ENCODE results near the gene SCN8A. TPM values are rescaled to one million over a fixed set of nuclear protein-coding genes. Genes with fewer than 3 reads are reported as not detected.

The SCN8A gene
- total and polyA plus RNA-seq, 9 donors: 0.21 to 2.9 (median 1.5) TPM

GRCh38 chr12:51766067-51766676 lies 175.1 kb downstream of the SCN8A start:
- Histone ChIP-seq H3K4me3 (no peak overlapping the region), H3K36me3 (no peaks in the 10 kb centered on the region), H3K27ac (no peak overlapping the region), H3K27me3 (no peaks in the 10 kb centered on the region), H3K9me3 (no peaks in the 10 kb centered on the region), H3K4me1 (ENCODE audit: insufficient read depth) (no peaks in the 10 kb centered on the region)
- TF ChIP-seq CTCF (IDR thresholded peaks at IDR 0.05) (no peak), POLR2A (IDR thresholded peaks at IDR 0.05) (no peak), EP300 (IDR thresholded peaks at IDR 0.05) (no peak)
- WGBS, 3 donors: 91 to 93% (median 92%) methylated on average over 6 of the region's 6 CpGs
- no peak for DNase-seq
- intact Hi-C loops (cut with DNase I): no loop called here

DNA sequence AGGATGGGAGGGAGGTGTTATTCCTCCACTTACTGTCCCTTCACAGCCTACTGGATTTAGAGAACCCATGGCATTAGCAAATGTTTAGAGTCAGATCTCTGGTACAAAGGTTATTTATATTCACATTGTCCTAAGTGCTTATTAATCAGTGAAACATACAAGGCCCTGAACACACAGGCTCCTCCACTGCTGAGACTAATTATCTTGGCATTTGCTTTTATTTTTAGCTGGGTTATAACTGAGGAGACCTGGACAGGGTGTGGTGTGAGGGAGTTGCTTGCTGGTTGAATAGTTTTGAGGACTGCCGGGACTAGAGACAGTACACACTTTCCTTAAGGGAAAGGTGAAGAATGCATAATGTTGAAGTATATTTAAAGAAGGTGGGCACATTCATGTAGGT lies 180.0 kb downstream of the SCN8A start:
- WGBS, 3 donors: 70 to 77% (median 70%) methylated on average over 1 of the region's 1 CpG
- Histone ChIP-seq H3K4me1 (ENCODE audit: insufficient read depth) (no peaks in the 10 kb centered on the region), H3K27me3 (no peaks in the 10 kb centered on the region), H3K36me3 (no peaks in the 10 kb centered on the region), H3K27ac (no peak overlapping the region), H3K9me3 (no peaks in the 10 kb centered on the region), H3K4me3 (no peak overlapping the region)
- no peak for DNase-seq
- TF ChIP-seq EP300 (IDR thresholded peaks at IDR 0.05): no peak
- no peak for TF ChIP-seq CTCF (IDR thresholded peaks at IDR 0.05)
- TF ChIP-seq POLR2A (IDR thresholded peaks at IDR 0.05): no peak
- intact Hi-C loops (cut with DNase I): no loop called here

GRCh38 chr12:51773145-51773869 lies 182.3 kb downstream of the SCN8A start:
- Histone ChIP-seq H3K4me1 (ENCODE audit: insufficient read depth) (no peaks in the 10 kb centered on the region), H3K27me3 (no peaks in the 10 kb centered on the region), H3K36me3 (no peaks in the 10 kb centered on the region), H3K4me3 (no peak overlapping the region), H3K27ac (no peak overlapping the region), H3K9me3 (no peaks in the 10 kb centered on the region)
- DNase-seq: no peak
- WGBS, 3 donors: 90 to 97% (median 94%) methylated on average over 2 of the region's 2 CpGs
- TF ChIP-seq POLR2A (IDR thresholded peaks at IDR 0.05): no peak
- TF ChIP-seq EP300 (IDR thresholded peaks at IDR 0.05): no peak
- no peak for TF ChIP-seq CTCF (IDR thresholded peaks at IDR 0.05)
- intact Hi-C loops (cut with DNase I): no loop called here

DNA sequence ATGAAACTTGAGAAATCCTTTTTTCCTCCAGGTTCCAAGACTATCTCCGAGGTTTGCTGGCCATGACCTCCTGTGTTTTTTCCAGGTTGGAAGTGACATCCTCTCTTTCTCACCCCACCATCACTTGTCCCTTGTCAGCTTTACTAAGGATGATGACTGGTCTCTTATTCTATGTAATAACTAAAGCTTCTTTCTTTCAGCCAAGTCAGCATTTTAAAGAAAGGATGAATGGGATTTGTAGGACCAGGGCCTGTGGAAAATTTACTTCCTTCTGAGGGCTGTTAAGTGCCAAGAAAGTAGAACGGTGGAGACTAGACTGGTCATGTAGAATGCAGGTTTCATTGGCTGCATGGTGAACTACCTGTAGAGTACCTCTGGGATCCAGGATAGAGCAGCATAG lies 183.9 kb downstream of the SCN8A start:
- no peak overlapping the region for H3K4me3 ChIP-seq
- H3K9me3 ChIP-seq: no peaks in the 10 kb centered on the region
- WGBS, 3 donors: 69 to 79% (median 71%) methylated on average over 2 of the region's 2 CpGs
- no peaks in the 10 kb centered on the region for H3K4me1 ChIP-seq (ENCODE audit: insufficient read depth)
- intact Hi-C loops (cut with DNase I): no loop called here
- no peaks in the 10 kb centered on the region for H3K36me3 ChIP-seq
- no peak overlapping the region for H3K27ac ChIP-seq
- DNase-seq: no peak
- TF ChIP-seq EP300 (IDR thresholded peaks at IDR 0.05) (no peak), POLR2A (IDR thresholded peaks at IDR 0.05) (no peak), CTCF (IDR thresholded peaks at IDR 0.05) (no peak)
- no peaks in the 10 kb centered on the region for H3K27me3 ChIP-seq

Measured in ovary (tissue), 9 donors.